ENCODE measurements around the gene LSG1.

GRCh38 chr3:194718079-194718478 is 46.1 kb upstream of the LSG1 start:
- TF ChIP-seq ESRRA (CRISPR knock-in tag; IDR thresholded peaks at IDR 0.05; ENCODE audit: borderline replicate concordance) = no peak
- TF ChIP-seq, protein P1, sequence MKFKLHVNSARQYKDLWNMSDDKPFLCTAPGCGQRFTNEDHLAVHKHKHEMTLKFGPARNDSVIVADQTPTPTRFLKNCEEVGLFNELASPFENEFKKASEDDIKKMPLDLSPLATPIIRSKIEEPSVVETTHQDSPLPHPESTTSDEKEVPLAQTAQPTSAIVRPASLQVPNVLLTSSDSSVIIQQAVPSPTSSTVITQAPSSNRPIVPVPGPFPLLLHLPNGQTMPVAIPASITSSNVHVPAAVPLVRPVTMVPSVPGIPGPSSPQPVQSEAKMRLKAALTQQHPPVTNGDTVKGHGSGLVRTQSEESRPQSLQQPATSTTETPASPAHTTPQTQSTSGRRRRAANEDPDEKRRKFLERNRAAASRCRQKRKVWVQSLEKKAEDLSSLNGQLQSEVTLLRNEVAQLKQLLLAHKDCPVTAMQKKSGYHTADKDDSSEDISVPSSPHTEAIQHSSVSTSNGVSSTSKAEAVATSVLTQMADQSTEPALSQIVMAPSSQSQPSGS (CRISPR knock-in tag; IDR thresholded peaks at IDR 0.05; ENCODE audit: borderline replicate concordance, low read depth) = no peak
- TF ChIP-seq, protein P2, sequence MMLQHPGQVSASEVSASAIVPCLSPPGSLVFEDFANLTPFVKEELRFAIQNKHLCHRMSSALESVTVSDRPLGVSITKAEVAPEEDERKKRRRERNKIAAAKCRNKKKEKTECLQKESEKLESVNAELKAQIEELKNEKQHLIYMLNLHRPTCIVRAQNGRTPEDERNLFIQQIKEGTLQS (CRISPR knock-in tag; conservative IDR thresholded peaks at IDR 0.05) = no peak
- TF ChIP-seq, protein P3, sequence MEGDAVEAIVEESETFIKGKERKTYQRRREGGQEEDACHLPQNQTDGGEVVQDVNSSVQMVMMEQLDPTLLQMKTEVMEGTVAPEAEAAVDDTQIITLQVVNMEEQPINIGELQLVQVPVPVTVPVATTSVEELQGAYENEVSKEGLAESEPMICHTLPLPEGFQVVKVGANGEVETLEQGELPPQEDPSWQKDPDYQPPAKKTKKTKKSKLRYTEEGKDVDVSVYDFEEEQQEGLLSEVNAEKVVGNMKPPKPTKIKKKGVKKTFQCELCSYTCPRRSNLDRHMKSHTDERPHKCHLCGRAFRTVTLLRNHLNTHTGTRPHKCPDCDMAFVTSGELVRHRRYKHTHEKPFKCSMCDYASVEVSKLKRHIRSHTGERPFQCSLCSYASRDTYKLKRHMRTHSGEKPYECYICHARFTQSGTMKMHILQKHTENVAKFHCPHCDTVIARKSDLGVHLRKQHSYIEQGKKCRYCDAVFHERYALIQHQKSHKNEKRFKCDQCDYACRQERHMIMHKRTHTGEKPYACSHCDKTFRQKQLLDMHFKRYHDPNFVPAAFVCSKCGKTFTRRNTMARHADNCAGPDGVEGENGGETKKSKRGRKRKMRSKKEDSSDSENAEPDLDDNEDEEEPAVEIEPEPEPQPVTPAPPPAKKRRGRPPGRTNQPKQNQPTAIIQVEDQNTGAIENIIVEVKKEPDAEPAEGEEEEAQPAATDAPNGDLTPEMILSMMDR (IDR thresholded peaks at IDR 0.05) = no peak
